Measurements from ENCODE around the gene CDH23.

DNA sequence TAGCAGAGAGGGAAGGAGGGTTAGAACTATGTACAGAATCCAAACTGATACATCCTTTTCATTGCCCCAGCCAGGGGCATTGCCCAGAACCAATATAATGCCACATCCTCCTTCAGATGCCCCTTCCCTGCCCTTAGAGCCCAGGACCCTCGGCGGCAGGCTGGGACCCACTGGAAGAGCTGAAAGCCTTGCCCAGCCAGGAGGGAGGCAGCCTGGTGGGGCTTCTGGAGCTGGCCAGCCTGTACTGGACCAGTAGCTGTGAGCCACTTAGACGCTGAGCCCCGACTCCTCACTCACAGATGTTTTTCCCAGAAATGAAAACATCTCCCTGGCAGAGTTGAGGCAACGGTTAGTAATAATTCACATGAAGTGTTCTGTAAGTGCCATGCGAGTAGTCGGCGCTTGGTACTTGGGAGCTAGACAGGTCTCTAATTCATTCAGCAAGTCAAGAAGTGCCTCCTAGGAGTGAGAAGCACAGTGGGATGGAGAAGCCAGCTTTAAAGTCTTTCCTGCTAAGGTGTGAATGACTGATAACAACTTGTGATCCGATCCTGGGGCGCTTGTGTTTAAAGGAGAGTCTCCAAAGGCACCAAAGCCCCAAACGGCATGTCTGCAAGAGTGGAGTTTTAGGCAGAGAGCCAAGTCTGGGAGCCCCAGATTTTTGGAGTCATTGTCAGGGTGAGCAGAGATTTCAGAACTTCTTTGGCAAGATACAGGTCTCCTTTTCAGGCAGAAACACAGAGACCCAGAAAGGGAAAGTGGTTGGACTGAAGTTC lies 366.8 kb downstream of the CDH23 start:
- TF ChIP-seq CTCF (IDR thresholded peaks at IDR 0.05) (no peak), POLR2A (IDR thresholded peaks at IDR 0.05) (no peak)
